T-cell (primary cell): ENCODE data around the gene GPRC5D. TPM values are rescaled to one million over a fixed set of nuclear protein-coding genes. Genes with fewer than 3 reads are reported as not detected.

Experiments
- ATAC-seq, 4 experiments: fragments of 200-7000 bp in 3 of 4; fragments of 150-1000 bp in 1 of 4; cut with Tn5 transposase; replicated peaks in 1 of 4; 1 replicate in 3 of 4; 2 replicates in 1 of 4; pipeline ENCODE4 v1.10.0; 2021; ENCODE audit warnings: moderate library complexity in 3 of 4, mild to moderate bottlenecking in 2 of 4, moderate number of reproducible peaks in 1 of 4
- CTCF ChIA-PET, 2 donors: fragments of 300-600 bp; sonication (Branson Sonifier 250); formaldehyde crosslinking; loops; one replicate each; lab custom pipeline; 2022; ENCODE audit warnings: antibody characterized with exemption in 2 of 2; lab: Charles Lee
- POLR2A ChIA-PET, 2 donors: fragments of 300-600 bp; sonication (Branson Sonifier 250); formaldehyde crosslinking; loops; one replicate each; lab custom pipeline; 2022; ENCODE audit warnings: antibody characterized with exemption in 2 of 2; lab: Charles Lee
- DNase-seq, 35 experiments: peaks; one replicate each; pipeline versions ENCODE4 v3.0.0 to v3.0.0-alpha.2; 2013 to 2023
- H3K27ac ChIP-seq: one replicate; pipeline ENCODE4 v1.5.1; 2013; ENCODE audit warnings: low read length
- H3K27me3 ChIP-seq, 2 experiments: replicated peaks in 1 of 2; 1 replicate in 1 of 2; 2 replicates in 1 of 2; pipeline versions ENCODE4 v1.6.1 to v1.7.0; 2013; ENCODE audit warnings: low read length in 1 of 2, mixed read lengths in 1 of 2; ENCODE audit not compliant: control insufficient read depth in 2 of 2, insufficient read depth in 2 of 2; ENCODE audit errors: extremely low read depth in 1 of 2
- H3K36me3 ChIP-seq, 2 donors: 1 replicate in 1 of 2; 2 replicates in 1 of 2; pipeline versions ENCODE4 v1.6.1 to v1.7.0; 2013; ENCODE audit warnings: low read length in 1 of 2; ENCODE audit not compliant: control insufficient read depth in 2 of 2, insufficient read depth in 1 of 2; ENCODE audit errors: extremely low read depth in 1 of 2
- H3K4me1 ChIP-seq, 2 experiments: 1 replicate in 1 of 2; 2 replicates in 1 of 2; pipeline versions ENCODE4 v1.6.1 to v1.7.0; 2013; ENCODE audit warnings: low read length in 2 of 2, mixed read lengths in 1 of 2; ENCODE audit not compliant: insufficient read depth in 2 of 2, control insufficient read depth in 1 of 2; ENCODE audit errors: extremely low read depth in 1 of 2
- H3K4me3 ChIP-seq, 2 donors: 1 replicate in 1 of 2; 2 replicates in 1 of 2; pipeline versions ENCODE4 v1.5.1 to v1.7.0; 2013; ENCODE audit warnings: mild to moderate bottlenecking in 2 of 2, low read length in 1 of 2, moderate library complexity in 1 of 2; ENCODE audit not compliant: control insufficient read depth in 1 of 2; ENCODE audit errors: extremely low read depth in 1 of 2
- H3K9me3 ChIP-seq: 2 replicates; pipeline ENCODE4 v1.7.0; 2013
- H3K27ac Mint-ChIP-seq, 2 donors: one replicate each; pipeline ENCODE4 v1.8.0; 2020 to 2021; ENCODE audit warnings: mild to moderate bottlenecking in 2 of 2, mixed read lengths in 2 of 2
- H3K27me3 Mint-ChIP-seq, 2 donors: one replicate each; pipeline ENCODE4 v1.8.0; 2021 to 2022; ENCODE audit warnings: mixed read lengths in 2 of 2
- H3K36me3 Mint-ChIP-seq: one replicate; pipeline ENCODE4 v1.8.0; 2021; ENCODE audit warnings: mixed read lengths
- H3K4me1 Mint-ChIP-seq, 3 donors: one replicate each; pipeline ENCODE4 v1.8.0; 2020 to 2022; ENCODE audit warnings: mixed read lengths in 3 of 3, mild to moderate bottlenecking in 1 of 3
- H3K4me3 Mint-ChIP-seq, 3 donors: one replicate each; pipeline ENCODE4 v1.8.0; 2020 to 2022; ENCODE audit warnings: mild to moderate bottlenecking in 3 of 3, mixed read lengths in 3 of 3, moderate library complexity in 3 of 3
- H3K9me3 Mint-ChIP-seq, 3 donors: one replicate each; pipeline ENCODE4 v1.8.0; 2020 to 2022; ENCODE audit warnings: mixed read lengths in 3 of 3
- WGBS: methylation state at CpG from one replicate; pipeline ENCODE4 v1.1.5; 2013; ENCODE audit warnings: missing lambda C conversion rate; ENCODE audit not compliant: insufficient coverage; 5-methylcytosine and 5-hydroxymethylcytosine counted together
- total RNA-seq, 35 experiments: library from RNA in 6 of 35; stranded (reverse) in 6 of 35; fragments of 120-200 nt in 1 of 35; gene quantifications; one replicate each; pipeline versions ENCODE4 v1.2.1 to v1.2.4 and lab custom pipeline; 2013 to 2026

GPRC5D gene
- total RNA-seq, 5 donors from 2014 or later (not counting 1 experiment from before 2014, with no cell fraction given) = not detected

DNA sequence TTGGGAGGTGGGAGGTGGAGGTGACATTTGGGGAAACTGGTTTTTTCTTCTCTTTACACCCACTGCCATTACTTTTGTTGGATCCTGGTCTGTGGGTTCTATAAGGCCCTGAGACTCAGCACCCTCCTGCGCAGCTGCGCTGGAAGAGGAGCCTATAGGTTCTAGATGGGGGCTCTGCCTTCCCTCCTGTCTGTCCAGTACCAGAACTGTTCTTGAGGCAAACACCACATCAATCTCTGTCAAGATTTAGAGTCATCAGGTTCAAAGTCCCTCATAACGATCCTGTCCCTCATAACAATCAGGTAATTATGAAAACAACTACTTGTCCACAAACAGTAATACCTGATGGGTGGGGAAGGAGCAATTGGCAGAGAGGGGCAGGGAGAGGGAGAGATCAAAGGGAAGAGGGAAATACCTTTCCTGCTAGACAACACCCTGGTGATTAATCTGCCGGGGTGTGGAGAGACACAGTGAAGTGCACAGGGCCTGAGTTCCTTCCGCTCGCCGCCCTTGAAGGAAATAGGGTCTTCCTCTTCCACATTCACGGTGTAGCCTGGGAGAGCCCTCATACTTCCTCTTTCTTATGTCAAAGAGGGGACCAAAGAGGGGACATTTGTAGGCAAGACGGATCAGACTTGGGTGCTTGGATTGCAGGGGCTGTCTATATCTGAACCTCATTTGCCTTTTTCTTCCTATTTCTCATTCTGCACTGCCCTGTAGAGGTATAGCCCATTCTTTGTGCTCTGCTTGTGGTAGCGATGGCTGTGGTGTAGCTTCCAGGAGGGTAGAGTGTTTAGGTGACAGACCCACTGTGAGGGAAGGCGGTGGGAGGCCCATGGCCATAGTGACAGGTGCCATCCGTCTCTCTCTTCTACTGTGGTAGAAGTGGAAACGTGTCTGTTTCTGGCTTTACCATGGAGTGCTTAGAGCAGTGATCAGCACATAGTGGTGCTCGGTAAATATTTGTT lies 48.0 kb downstream of the GPRC5D start:
- peaks cover 1 to 9% (median 1%) of the 10 kb centered on the region in 3 donors for H3K4me1 Mint-ChIP-seq
- POLR2A ChIA-PET = interaction anchor here in 1 of 2 donors (0.5 kb wide), 1 partner anchor 61 kb away, joined by 3 read pairs; no protein-coding TSS in a partner anchor
- H3K36me3 Mint-ChIP-seq = no peaks in the 10 kb centered on the region
- WGBS = 83% methylated on average over 3 of the region's 14 CpGs
- H3K9me3 ChIP-seq = no peaks in the 10 kb centered on the region
- CTCF ChIA-PET = interaction anchor here in 1 of 2 donors (0.7 kb wide), 1 partner anchor 30 kb away, joined by 4 read pairs; no protein-coding TSS in a partner anchor
- H3K4me3 Mint-ChIP-seq = no peak overlapping the region
- H3K27me3 ChIP-seq = peaks cover 0 to 8% of the 10 kb centered on the region in 2 experiments
- ATAC-seq (no peak), DNase-seq (no peak)
- no peaks in the 10 kb centered on the region for H3K9me3 Mint-ChIP-seq
- H3K27ac ChIP-seq = no peak overlapping the region
- H3K4me3 ChIP-seq = no peak overlapping the region
- H3K27ac Mint-ChIP-seq = no peak overlapping the region
- H3K4me1 ChIP-seq = peaks cover 0 to 4% of the 10 kb centered on the region in 2 experiments
- no peaks in the 10 kb centered on the region for H3K36me3 ChIP-seq
- peaks cover 10% of the 10 kb centered on the region in 2 donors for H3K27me3 Mint-ChIP-seq

DNA sequence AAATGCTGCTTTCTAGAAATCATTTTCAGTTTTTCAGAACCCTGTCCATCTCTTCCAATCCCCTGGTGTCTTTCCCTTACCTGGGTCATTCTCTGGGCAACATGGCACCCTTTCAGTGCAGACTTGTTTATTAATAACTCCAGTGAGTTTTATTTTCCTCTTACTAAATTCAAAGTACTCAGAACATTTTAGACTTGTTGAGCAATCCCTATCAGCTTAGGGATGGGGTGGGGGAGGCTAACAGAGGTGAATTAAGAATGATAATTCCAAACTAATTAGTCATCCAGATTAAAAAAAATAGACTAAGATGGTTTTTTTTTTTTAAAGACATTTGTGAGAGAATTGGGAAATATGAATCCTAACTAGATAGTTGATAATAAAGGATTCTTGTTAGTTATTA lies 49.9 kb downstream of the GPRC5D start:
- no peaks in the 10 kb centered on the region for H3K9me3 ChIP-seq
- ChIA-PET POLR2A (no interaction called here), CTCF (interaction anchor here in 1 of 2 donors (0.6 to 0.7 kb wide), 2 partner anchors 42 to 187 kb away, joined by 3 to 4 read pairs; no protein-coding TSS in a partner anchor)
- H3K4me1 Mint-ChIP-seq = peaks cover 0 to 6% (median 0%) of the 10 kb centered on the region in 3 donors
- no peaks in the 10 kb centered on the region for H3K36me3 ChIP-seq
- H3K27ac ChIP-seq = no peak overlapping the region
- no peaks in the 10 kb centered on the region for H3K36me3 Mint-ChIP-seq
- H3K4me3 ChIP-seq = no peak overlapping the region
- H3K9me3 Mint-ChIP-seq = no peaks in the 10 kb centered on the region
- no peak for DNase-seq
- no peak overlapping the region for H3K4me3 Mint-ChIP-seq
- peaks cover 0 to 10% of the 10 kb centered on the region in 2 experiments for H3K27me3 ChIP-seq
- no peak overlapping the region for H3K27ac Mint-ChIP-seq
- H3K4me1 ChIP-seq = no peaks in the 10 kb centered on the region
- H3K27me3 Mint-ChIP-seq = peaks cover 10 to 13% of the 10 kb centered on the region in 2 donors
- no peak for ATAC-seq

DNA sequence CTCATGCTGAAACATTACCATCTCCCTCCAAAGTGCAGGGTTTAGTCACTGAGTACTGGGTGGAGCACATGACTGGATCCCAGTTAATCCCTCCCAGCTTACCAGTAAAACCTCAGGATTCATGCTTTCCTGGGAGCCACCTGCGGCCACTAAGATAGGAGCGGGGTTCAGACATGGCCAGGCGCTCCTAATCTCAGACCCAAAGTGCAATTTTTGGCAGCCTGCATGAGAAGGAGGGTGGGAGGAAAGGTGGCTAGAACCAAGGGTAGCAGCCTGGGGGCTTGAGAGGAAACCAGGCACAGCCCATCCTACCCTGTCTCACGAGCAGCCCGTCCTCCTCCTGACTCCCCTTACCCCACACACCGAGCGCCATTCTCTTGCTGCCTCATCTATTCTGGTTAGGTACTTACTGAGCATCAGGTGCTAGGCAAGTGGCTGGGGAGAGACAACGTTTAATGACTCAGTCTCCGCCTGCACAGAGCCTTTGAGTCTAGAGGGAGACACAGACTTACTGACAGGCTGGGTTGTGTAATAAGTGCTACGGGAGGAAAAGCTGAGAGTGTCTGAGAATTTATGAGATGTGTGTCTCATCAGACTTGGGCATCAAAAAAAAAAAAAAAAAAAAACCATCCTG lies 50.7 kb downstream of the GPRC5D start:
- Mint-ChIP-seq H3K36me3 (no peaks in the 10 kb centered on the region), H3K27ac (no peak overlapping the region), H3K27me3 (peaks cover 13 to 14% of the 10 kb centered on the region in 2 donors), H3K4me3 (no peak overlapping the region), H3K9me3 (no peaks in the 10 kb centered on the region), H3K4me1 (peaks cover 0 to 6% (median 0%) of the 10 kb centered on the region in 3 donors)
- Histone ChIP-seq H3K4me3 (no peak overlapping the region), H3K27me3 (peaks cover 0 to 9% of the 10 kb centered on the region in 2 experiments), H3K36me3 (no peaks in the 10 kb centered on the region), H3K4me1 (no peaks in the 10 kb centered on the region), H3K9me3 (no peaks in the 10 kb centered on the region), H3K27ac (no peak overlapping the region)
- DNase-seq (no peak), ATAC-seq (no peak)
- ChIA-PET CTCF (interaction anchor here (0.6 kb wide), 2 partner anchors 43 to 911 kb away, joined by 4 read pairs; no protein-coding TSS in a partner anchor), POLR2A (no interaction called here)
- 83% methylated on average over 2 of the region's 10 CpGs for WGBS

- Mint-ChIP-seq H3K4me1 (peaks cover 0 to 6% (median 0%) of the 10 kb centered on the region in 3 donors), H3K9me3 (no peaks in the 10 kb centered on the region), H3K4me3 (no peak overlapping the region), H3K27me3 (peaks cover 13 to 14% of the 10 kb centered on the region in 2 donors), H3K36me3 (no peaks in the 10 kb centered on the region), H3K27ac (no peak overlapping the region)
- WGBS = no CpG with 5 or more reads among the region's 2 CpGs
- CTCF ChIA-PET = interaction anchor here in 1 of 2 donors (0.8 kb wide), 1 partner anchor 9 kb away, joined by 3 read pairs; the partner anchor contains the start of gene GPRC5A
- no peaks in the 10 kb centered on the region for H3K36me3 ChIP-seq
- no peak overlapping the region for H3K4me3 ChIP-seq
- DNase-seq = no peak
- POLR2A ChIA-PET = no interaction called here
- no peaks in the 10 kb centered on the region for H3K4me1 ChIP-seq
- H3K9me3 ChIP-seq = no peaks in the 10 kb centered on the region
- no peak for ATAC-seq
- peaks cover 0 to 8% of the 10 kb centered on the region in 2 experiments for H3K27me3 ChIP-seq
- H3K27ac ChIP-seq = no peak overlapping the region
Measured at GRCh38 chr12:12900786-12901157, 51.2 kb downstream of the GPRC5D start.

GRCh38 chr12:12899530-12900380 lies 52.2 kb downstream of the GPRC5D start:
- ChIA-PET CTCF (interaction anchor here in 1 of 2 donors (0.8 kb wide), 1 partner anchor 8 kb away, joined by 3 read pairs; the partner anchor contains the start of gene GPRC5A), POLR2A (no interaction called here)
- H3K9me3 ChIP-seq = no peaks in the 10 kb centered on the region
- H3K4me1 ChIP-seq = no peaks in the 10 kb centered on the region
- no peak overlapping the region for H3K27ac Mint-ChIP-seq
- no peaks in the 10 kb centered on the region for H3K9me3 Mint-ChIP-seq
- peaks cover 0 to 8% of the 10 kb centered on the region in 2 experiments for H3K27me3 ChIP-seq
- ATAC-seq (no peak), DNase-seq (no peak)
- no peak overlapping the region for H3K4me3 Mint-ChIP-seq
- H3K4me1 Mint-ChIP-seq = peaks cover 0 to 6% (median 0%) of the 10 kb centered on the region in 3 donors
- no peak overlapping the region for H3K27ac ChIP-seq
- no peaks in the 10 kb centered on the region for H3K36me3 Mint-ChIP-seq
- H3K27me3 Mint-ChIP-seq = peaks cover 11 to 17% of the 10 kb centered on the region in 2 donors
- WGBS = 40% methylated on average over 6 of the region's 10 CpGs
- no peak overlapping the region for H3K4me3 ChIP-seq
- no peaks in the 10 kb centered on the region for H3K36me3 ChIP-seq
